Measurements from ENCODE around the gene PTPN21.
"Not testable (repeated sequence)": the region's sequence is repeated elsewhere in the genome, so short reads cannot be mapped to it uniquely, and the experiment has no call there.

The PTPN21 gene

DNA sequence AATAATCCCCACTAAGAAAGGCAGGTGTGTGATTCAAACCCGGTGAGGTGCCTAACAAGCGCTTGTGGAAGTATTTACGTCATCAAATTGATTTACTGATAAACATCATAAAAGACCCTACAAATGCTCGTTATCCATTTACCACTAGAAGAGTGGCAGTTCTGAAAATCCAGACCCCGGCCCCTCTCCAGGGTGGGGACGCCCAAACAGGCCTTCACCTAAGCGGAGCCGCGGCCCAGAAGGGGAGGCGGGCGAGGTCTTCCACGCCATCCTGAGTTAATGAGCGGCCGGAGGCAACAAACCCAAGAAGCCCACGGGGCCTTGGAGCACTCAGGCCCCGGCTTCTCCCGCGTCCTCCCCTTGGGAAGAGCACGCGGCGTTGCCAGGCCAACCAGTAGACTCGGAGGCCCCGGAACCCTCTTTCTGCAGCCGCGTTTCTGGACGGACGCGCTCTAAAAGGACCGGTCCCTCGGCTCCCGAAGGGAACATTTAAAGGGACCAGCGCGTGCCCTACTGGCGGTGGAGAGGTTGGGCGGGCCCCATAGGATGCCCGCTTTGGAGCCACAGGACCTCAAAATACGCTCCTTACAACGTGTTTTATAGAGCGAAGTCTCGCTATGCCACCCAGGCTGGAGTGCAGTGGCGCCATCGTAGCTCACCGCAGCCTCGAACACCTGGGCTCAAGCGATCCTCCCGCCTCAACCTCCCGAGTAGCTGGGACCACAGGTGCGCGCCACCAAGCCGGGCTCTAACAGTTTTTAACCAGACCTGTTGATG, 3.5 kb downstream of the PTPN21 start:
- DNase-seq, result peak; percentile 35

DNA sequence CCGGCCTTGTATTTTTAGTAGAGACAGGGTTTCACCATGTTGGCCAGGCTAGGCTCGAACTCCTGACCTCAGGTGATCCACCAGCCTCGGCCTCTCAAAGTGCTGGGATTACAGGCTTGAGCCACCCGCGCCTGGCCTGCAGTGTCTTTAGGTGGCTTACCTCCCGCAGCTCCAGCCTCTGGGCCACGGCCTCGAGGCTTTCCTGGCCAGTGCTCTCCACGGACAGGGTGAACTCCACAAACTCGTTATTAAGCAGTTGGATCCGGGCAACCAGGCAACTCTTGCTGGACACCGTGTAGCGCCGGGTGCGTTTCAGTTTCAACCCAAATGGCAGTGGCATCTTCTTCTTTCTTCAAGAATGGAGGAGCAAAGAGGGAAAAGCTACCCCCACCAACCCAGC, 4.7 kb downstream of the PTPN21 start:
- no peak for DNase-seq

DNA sequence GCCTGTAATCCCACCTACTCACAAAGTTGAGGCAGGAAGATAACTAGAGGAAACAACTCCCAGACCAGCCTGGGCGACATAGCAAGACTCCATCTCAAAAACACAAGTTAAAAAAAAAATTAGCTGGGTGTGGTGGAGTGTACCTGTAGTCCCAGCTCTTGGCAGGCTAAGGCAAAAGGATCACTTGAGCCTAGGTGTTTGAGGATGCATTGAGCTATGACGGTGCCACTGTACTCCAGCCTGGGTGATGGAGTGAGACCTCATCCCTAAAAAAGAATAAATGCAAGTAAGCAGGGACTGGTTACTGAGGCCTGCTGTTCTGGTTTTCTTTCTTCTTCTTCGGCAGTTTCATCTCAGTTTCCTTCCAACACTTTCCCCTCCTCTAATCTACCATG, 7.4 kb downstream of the PTPN21 start:
- DNase-seq, result no peak

GRCh38 chr14:88546621-88547385, 8.0 kb downstream of the PTPN21 start:
- DNase-seq, result no peak

DNA sequence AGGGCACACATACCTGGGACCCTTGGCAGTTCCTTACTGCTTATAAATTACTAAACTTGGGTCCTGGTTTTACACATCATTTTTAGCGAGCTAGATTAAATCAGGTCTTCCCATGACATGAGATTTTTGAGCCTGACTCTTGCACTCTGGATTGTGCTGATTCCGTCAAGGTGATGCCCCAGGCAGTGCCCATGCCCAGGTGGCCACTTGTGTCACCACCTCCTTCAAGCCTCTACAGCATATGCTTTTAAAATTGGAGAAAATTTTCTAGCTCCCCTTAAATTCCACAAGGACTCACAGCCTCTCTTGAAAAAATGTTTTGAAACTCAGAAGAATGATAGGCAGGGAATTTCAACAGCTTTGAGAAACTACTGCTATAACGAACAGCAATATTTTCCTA, 9.6 kb downstream of the PTPN21 start:
- DNase-seq, result no peak

DNA sequence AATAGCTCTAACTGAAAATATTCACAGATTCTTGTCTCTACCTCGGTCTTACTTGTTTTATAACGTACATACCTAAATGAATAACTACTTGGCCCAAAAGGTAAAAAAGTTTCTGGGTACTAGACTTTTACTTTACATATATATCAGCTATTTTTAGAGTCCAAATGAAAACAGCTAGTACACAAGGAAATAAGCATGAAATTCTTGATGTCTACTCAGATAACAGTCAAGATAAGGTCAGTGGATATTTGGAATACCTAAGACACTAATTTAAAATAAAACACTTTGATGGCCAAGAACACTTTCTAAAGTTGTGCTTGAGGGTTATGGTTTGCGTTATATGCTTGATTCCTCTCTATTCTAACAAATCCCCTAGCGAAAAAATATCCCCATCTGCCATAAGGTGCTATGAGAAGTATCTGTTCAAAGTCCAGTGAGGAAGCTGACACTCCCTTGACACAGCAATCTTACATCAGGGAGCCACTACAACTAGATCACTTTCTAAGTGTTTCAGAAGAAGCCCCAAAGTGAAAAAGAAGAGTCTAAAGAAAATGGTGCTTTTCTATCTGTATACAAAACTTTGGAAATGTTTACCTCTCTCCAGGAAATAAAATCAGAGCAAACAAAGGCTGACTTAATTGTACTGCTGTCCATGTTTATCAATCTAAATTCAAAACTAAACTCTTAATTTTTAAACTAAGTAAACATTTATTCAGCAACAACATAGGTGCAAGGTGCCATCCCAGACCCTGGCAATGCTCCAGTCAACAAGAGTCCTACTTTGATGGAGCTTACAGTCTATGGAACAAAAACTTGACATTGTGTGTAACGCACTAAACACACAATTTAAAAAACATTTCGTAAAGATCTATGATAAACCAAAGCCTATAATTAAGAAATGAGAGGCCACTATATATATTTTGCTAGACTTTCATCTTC, 11.7 kb downstream of the PTPN21 start:
- DNase-seq, result no peak

- DNase-seq, result no peak
These were observed 13.5 kb downstream of the PTPN21 start for GRCh38 chr14:88541324-88541723.

DNA sequence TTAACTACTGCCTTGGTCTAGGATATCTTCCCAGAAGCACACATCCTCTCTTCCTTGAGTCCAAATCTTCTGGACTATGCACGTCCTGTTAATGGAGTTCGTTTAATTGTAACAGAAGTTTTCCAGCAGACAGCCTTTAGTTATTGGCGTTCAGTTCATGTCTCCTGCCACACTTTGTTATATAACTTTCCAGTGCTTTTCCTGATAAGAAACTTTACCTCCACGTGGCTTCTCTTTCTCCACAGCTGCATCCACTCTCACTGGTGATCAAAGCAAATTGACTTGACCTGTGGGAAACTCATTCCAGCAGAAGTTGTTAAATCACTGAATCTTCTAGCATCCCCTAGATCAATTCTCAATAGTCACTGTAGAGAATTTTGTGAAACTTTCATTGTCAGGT, 19.0 kb downstream of the PTPN21 start:
- DNase-seq, result no peak

DNA sequence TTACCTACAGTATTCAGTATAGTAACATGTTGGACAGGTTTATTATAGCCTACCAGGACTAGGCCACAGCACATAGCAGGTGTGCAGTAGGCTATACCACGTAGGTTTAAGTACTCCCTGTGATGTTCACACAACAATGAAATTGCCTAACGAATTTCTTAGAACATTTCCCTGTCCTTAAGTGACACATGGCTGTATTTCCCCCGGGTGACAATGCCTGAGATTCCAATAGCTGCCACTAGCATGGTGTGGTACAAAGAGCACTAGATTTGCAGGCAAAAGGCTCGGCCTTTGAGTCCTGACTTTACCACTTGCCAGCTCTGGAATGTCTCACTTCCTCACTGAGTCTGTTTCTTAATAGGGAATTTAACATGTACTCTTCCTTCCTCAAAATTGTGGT, 19.7 kb downstream of the PTPN21 start:
- DNase-seq, result no peak

DNA sequence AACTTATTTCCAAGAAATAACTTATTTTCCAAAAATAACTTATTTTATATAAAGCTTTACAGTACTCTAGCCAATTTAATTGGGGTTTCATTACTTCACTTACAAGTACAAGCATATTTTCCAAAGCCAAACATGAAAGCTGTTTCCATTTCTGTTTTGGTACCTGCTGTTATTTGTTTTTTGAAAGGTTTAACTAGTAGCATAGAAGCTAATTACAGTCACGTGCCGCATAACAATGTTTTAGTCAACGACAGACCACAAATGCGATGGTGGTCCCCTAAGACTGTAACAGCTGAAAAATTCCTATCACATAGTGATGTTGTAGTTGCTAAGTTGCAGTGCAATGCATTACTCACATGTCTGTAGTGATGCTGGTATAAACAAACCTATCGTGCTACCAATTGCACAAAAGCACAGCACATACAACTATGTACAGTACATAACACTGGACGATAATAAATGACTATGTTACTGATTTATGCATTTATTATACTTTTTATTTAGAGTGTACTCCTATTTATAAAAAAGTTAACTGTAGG, 21.7 kb downstream of the PTPN21 start:
- no peak for DNase-seq

DNA sequence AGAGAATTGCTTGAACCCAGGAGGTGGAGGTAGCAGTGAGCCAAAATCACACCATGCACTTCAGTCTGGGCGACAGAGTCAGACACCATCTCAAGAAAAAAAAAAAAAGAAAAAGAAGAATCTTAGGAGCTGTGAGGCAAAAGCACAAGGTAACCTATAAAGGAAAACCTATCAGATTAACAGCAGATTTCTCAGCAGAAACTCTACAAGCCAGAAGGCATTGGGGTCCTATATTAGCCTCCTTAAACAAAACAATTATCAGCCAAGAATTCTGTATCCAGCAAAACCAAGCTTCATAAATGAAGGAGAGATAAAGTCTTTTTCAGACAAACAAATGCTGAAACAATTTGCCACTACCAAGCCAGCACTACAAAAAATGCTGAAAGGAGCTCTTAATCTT, 24.9 kb downstream of the PTPN21 start:
- not testable (repeated sequence) for DNase-seq

GRCh38 chr14:88522393-88522792, 32.4 kb downstream of the PTPN21 start:
- DNase-seq, result no peak

- no peak for DNase-seq
These were observed 33.0 kb downstream of the PTPN21 start for GRCh38 chr14:88521818-88522217.

- DNase-seq, result no peak
These were observed 34.9 kb downstream of the PTPN21 start for GRCh38 chr14:88519907-88520306.

DNA sequence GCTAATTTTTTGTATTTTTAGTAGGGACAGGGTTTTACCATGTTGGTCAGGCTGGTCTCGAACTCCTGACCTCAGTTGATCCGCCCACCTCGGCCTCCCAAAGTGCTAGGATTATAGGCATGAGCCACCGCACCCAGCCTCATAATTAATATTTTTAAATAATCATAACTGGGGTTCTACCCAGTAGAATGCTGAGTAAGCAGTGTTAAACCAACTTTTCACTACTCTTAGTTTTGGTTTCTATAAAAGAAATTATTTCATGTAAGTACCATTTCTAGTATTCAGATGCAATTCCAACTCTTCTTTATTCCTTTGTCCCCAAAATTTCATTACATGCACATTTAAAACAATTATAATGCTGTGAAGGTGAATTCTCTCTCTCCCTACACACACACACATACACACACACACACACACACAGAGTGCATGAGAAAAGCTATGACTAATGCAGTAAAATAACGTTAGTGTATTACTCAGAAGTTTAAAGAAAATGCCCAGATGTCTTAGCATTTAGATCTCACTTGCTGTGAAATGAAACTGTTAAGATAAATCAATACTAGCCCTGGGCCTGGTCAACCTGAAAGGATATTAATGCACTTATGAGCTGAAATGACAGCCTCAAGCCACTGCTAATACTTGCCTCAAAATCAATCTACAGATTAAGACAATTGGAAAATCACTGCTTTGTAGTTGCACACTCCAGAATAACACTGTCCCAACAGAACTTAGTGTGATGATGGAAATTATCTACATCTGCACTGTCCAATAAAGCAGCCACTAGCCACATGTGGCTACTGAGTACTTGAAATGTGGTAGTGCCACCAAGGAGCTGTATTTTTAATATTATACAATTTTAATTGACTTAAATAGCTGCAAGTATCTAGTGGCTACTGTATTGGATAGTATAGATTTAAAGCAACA, 36.0 kb downstream of the PTPN21 start:
- DNase-seq, result no peak

- DNase-seq, result no peak
These were observed 37.9 kb downstream of the PTPN21 start for GRCh38 chr14:88516861-88517357.

DNA sequence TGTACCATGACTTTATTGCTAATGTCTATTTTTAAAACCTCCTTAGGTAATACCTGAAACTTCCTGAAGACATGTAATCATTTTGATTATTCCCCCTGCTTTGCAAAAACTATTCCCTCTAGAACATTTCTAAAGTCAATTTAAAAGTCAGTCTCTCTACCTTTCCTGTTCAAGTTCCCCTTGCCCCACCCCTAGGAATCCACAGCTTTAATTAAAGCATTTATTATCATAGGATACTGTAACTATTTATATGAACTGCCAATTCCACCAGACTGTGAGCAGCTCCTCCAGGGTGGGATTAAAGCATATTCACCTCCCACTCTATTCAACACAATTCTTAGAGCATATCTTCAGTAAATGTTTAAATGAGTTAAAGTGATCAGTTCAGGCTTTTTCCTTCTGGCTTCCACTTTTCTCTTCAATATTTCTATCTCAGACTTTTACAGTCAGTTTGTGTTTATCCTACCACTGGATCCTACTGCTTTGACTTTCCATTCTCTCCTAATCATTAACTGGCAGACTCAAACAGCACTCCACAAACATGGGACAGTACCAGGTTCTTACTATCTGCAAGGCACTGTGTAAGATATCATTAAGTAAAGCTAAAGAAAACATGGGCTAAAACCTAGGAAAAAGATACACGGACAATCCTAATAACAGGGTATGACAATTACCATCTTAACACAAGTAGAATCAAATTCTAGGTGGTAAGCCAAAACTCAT, 39.1 kb downstream of the PTPN21 start:
- DNase-seq, result no peak

- no peak for DNase-seq
These were observed 47.6 kb downstream of the PTPN21 start for GRCh38 chr14:88507208-88507607.

DNA sequence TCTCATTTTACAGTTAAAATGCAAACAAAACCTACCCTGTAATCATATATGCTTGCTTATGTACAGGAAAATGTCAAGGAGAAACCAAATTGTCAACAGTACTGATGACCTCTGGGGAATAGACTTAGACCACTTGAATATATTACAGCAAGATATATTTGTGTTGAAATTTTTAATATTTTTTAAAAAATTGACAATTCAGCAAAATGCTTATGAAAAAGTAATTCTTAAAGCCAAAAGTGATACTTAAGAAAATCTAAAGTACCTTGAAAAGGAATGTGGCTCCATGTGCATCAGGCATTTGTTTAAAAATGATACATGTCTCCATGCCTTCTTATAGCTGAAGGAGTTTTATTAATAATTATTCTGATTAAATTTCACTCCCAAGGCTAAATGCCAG, 49.2 kb downstream of the PTPN21 start:
- no peak for DNase-seq

GRCh38 chr14:88504602-88505001, 50.2 kb downstream of the PTPN21 start:
- no peak for DNase-seq
